SK-N-SH (cell line): ENCODE data around the gene DAB1. TPM values are rescaled to one million over a fixed set of nuclear protein-coding genes. Genes with fewer than 3 reads are reported as not detected.

ENCODE experiments used
- CTCF ChIA-PET: fragments of 300-600, 350-600 bp; formaldehyde crosslinking; extraction: SDS; loops from one replicate; lab custom pipeline; 2021; lab: Yijun Ruan, JAX
- POLR2A ChIA-PET: fragments of 350-600 bp; sonication (Branson Sonifier 250); formaldehyde crosslinking; extraction: SDS; loops from one replicate; lab custom pipeline; 2020; ENCODE audit warnings: antibody characterized with exemption, inconsistent platforms; lab: Yijun Ruan, JAX
- DNase-seq: peaks from one replicate; pipeline ENCODE4 v3.0.0; 2012
- H2AFZ ChIP-seq: fragments of 200-600 bp; sonication (generic); 2 replicates; pipeline ENCODE4 v1.8.1; 2016; ENCODE audit warnings: antibody characterized with exemption, mild to moderate bottlenecking, low read depth
- H3F3A ChIP-seq: fragments of 200-600 bp; sonication (generic); replicated peaks from 2 replicates; pipeline ENCODE3; 2016; ENCODE audit warnings: antibody characterized with exemption, mild to moderate bottlenecking; ENCODE audit not compliant: insufficient read depth
- H3K27ac ChIP-seq, 2 experiments: fragments of 200-500 bp in 1 of 2; fragments of 200-600 bp in 1 of 2; sonication (Bioruptor generic) in 1 of 2; sonication (generic), shearing (Covaris generic) in 1 of 2; 2 replicates each; pipeline versions ENCODE4 v1.5.1 to v1.6.1; 2014 to 2016; ENCODE audit warnings: low read depth in 2 of 2, inconsistent platforms in 1 of 2, low read length in 1 of 2, mild to moderate bottlenecking in 1 of 2, mixed read lengths in 1 of 2
- H3K27me3 ChIP-seq: fragments of 200-600 bp; sonication (generic), shearing (Covaris generic); 2 replicates; pipeline ENCODE4 v1.6.1; 2016; ENCODE audit warnings: mixed run types; ENCODE audit not compliant: insufficient read depth
- H3K36me3 ChIP-seq, 2 experiments: fragments of 200-500 bp in 1 of 2; fragments of 200-600 bp in 1 of 2; sonication (Bioruptor generic) in 1 of 2; sonication (generic) in 1 of 2; replicated peaks in 1 of 2; 2 replicates each; pipeline versions ENCODE3 to v1.5.1; 2014 to 2016; ENCODE audit warnings: low read length in 1 of 2, mild to moderate bottlenecking in 1 of 2; ENCODE audit not compliant: insufficient read depth in 2 of 2, control insufficient read depth in 1 of 2
- H3K4me1 ChIP-seq, 2 experiments: fragments of 200-500 bp in 1 of 2; fragments of 200-600 bp in 1 of 2; sonication (Bioruptor generic) in 1 of 2; sonication (generic), shearing (Covaris generic) in 1 of 2; 2 replicates each; pipeline versions ENCODE4 v1.5.1 to v1.6.1; 2014 to 2016; ENCODE audit warnings: low read depth in 1 of 2, low read length in 1 of 2, mixed run types in 1 of 2; ENCODE audit not compliant: insufficient read depth in 2 of 2, control insufficient read depth in 1 of 2
- H3K4me2 ChIP-seq: fragments of 200-600 bp; sonication (generic), shearing (Covaris generic); 2 replicates; pipeline ENCODE4 v1.6.1; 2017; ENCODE audit warnings: mixed run types
- H3K4me3 ChIP-seq, 2 experiments: fragments of 200-500 bp in 1 of 2; fragments of 200-600 bp in 1 of 2; sonication (Bioruptor generic) in 1 of 2; sonication (generic), shearing (Covaris generic) in 1 of 2; 2 replicates each; pipeline versions ENCODE4 v1.5.1 to v1.8.1; 2014 to 2016; ENCODE audit warnings: low read depth in 2 of 2, inconsistent platforms in 1 of 2, low read length in 1 of 2, mild to moderate bottlenecking in 1 of 2, mixed read lengths in 1 of 2, moderate library complexity in 1 of 2
- H3K79me2 ChIP-seq: fragments of 200-600 bp; sonication (generic); 2 replicates; pipeline ENCODE4 v1.8.1; 2017; ENCODE audit warnings: mild to moderate bottlenecking; ENCODE audit not compliant: insufficient read depth
- H3K9ac ChIP-seq: fragments of 200-600 bp; sonication (generic); 2 replicates; pipeline ENCODE4 v1.6.1; 2017; ENCODE audit warnings: mixed run types
- H3K9me2 ChIP-seq: fragments of 200-600 bp; sonication (generic); 2 replicates; pipeline ENCODE4 v1.6.1; 2017; ENCODE audit warnings: mixed run types
- H3K9me3 ChIP-seq: fragments of 200-600 bp; sonication (generic); 2 replicates; pipeline ENCODE4 v1.6.1; 2017; ENCODE audit warnings: mixed run types, mild to moderate bottlenecking, moderate library complexity
- H4K20me1 ChIP-seq: fragments of 200-600 bp; sonication (generic); 2 replicates; pipeline ENCODE4 v1.6.1; 2017; ENCODE audit warnings: mild to moderate bottlenecking, mixed run types; ENCODE audit not compliant: insufficient read depth
- ELF1 ChIP-seq: IDR thresholded peaks from 2 replicates; pipeline ENCODE4 v1.4.0; 2012
- EP300 ChIP-seq, 2 experiments: IDR thresholded peaks; 2 replicates each; pipeline versions ENCODE4 v1.4.0 to v1.6.1; 2012; ENCODE audit warnings: borderline replicate concordance in 1 of 2, low read depth in 1 of 2, low read length in 1 of 2
- FOSL2 ChIP-seq: IDR thresholded peaks from 2 replicates; pipeline ENCODE4 v1.4.0; 2012; ENCODE audit warnings: low read depth, mild to moderate bottlenecking, moderate library complexity, borderline replicate concordance
- GABPA ChIP-seq: IDR thresholded peaks from 2 replicates; pipeline ENCODE4 v1.4.0; 2012; ENCODE audit warnings: low read depth, mild to moderate bottlenecking
- MXI1 ChIP-seq: IDR thresholded peaks from 2 replicates; pipeline ENCODE4 v1.6.1; 2012; ENCODE audit warnings: mild to moderate bottlenecking, low read depth, low read length, improper control_type of control experiment
- RAD21 ChIP-seq: IDR thresholded peaks from 2 replicates; pipeline ENCODE4 v1.6.1; 2012; ENCODE audit warnings: mild to moderate bottlenecking, low read length
- RCOR1 ChIP-seq: fragments of 150-350 bp; IDR thresholded peaks from 2 replicates; pipeline ENCODE4 v1.6.1; 2017; ENCODE audit warnings: antibody characterized with exemption, low read length
- REST ChIP-seq: IDR thresholded peaks from 2 replicates; pipeline ENCODE4 v1.6.1; 2012; ENCODE audit warnings: mild to moderate bottlenecking, low read depth, low read length, moderate library complexity
- SIN3A ChIP-seq: IDR thresholded peaks from 2 replicates; pipeline ENCODE4 v1.6.1; 2012; ENCODE audit warnings: low read depth, mild to moderate bottlenecking, low read length, moderate library complexity, borderline replicate concordance
- TAF1 ChIP-seq: IDR thresholded peaks from 2 replicates; pipeline ENCODE4 v1.6.1; 2012; ENCODE audit warnings: low read depth, mild to moderate bottlenecking, low read length, moderate library complexity, borderline replicate concordance
- TCF12 ChIP-seq: IDR thresholded peaks from 2 replicates; pipeline ENCODE4 v1.4.0; 2012
- TEAD4 ChIP-seq: IDR thresholded peaks from 2 replicates; pipeline ENCODE4 v1.4.0; 2012; ENCODE audit warnings: mild to moderate bottlenecking, borderline replicate concordance; ENCODE audit not compliant: insufficient read depth
- USF2 ChIP-seq: fragments of 150-350 bp; IDR thresholded peaks from 2 replicates; pipeline ENCODE4 v1.6.1; 2017; ENCODE audit warnings: antibody characterized with exemption, low read length, low read depth, borderline replicate concordance
- ZBTB33 ChIP-seq: IDR thresholded peaks from 2 replicates; pipeline ENCODE4 v1.4.0; 2012; ENCODE audit warnings: low read depth, borderline replicate concordance
- WGBS: methylation state at CpG from one replicate; pipeline ENCODE4 v1.1.6; 2017; ENCODE audit warnings: low lambda C conversion rate; 5-methylcytosine and 5-hydroxymethylcytosine counted together
- polyA plus RNA-seq, 3 experiments: library from polyadenylated mRNA; depleted of rRNA; stranded (reverse); fragments of >200 nt; gene quantifications; 2 replicates each; pipeline ENCODE4 v1.2.3, GENCODE V29; 2012
- TF ChIP-seq, protein P1 (sequence below): IDR thresholded peaks from 2 replicates; pipeline ENCODE4 v1.4.0; 2012; ENCODE audit warnings: low read depth, borderline replicate concordance
- TF ChIP-seq, protein P2 (sequence below): fragments of 150-350 bp; IDR thresholded peaks from 2 replicates; pipeline ENCODE4 v1.6.1; 2016; ENCODE audit warnings: mild to moderate bottlenecking, low read depth, low read length

The DAB1 gene
- polyA plus RNA-seq, 1 of the 3 experiments (the other 2 are of a cell fraction) = 2.9 TPM

DNA sequence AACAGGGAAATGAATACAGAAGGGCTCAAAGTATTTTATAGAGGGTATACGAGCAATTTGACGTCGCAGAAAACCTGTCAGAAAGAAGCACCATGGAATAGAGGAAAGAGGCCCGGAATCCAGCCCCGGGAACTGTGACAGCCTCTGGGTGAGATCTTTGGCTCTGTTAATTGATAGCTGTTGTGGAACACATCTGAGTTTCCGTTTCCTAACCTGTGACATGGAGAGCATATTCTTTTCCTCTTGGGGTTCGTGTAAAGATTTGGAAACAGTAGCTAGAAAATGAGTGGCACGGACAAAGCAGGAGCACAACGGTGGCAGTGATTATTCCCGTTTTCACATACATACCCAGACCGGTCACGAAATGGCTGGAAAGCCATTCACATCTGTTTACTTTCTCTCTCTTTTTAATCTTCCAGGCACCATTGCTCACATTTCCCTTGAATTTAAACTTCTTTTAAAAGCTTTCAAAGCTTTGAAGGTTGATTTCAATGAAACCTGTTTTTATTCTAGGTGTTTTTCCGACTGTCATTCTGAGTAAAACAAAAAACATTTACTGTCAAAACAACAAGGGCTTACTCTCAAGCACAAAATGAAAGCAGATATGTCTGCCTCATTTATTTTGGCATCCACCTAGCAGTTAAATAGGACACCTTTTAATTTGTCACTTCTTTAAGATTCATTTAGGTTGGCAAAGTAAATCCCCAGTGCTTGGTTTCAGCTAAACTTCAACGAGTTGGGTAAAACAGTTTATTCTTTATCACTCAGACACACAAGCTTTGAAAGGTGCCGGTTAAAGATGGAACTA, 431.3 kb downstream of the DAB1 start:
- H3K4me1 ChIP-seq = no peaks in the 10 kb centered on the region
- ChIA-PET CTCF (interaction anchor here (0.6 to 1.0 kb wide), 3 partner anchors 16 to 160 kb away, joined by 3 read pairs; no protein-coding TSS in a partner anchor), POLR2A (no interaction called here)
- DNase-seq = no peak
- no peaks in the 10 kb centered on the region for H4K20me1 ChIP-seq
- H3K4me3 ChIP-seq = no peak overlapping the region
- no peak overlapping the region for H3K9ac ChIP-seq
- TF ChIP-seq FOSL2 (no peak), RCOR1 (no peak), TAF1 (no peak), EP300 (IDR thresholded peaks at IDR 0.05; ENCODE audit: borderline replicate concordance in 1 of 2, low read depth in 1 of 2, low read length in 1 of 2) (no peak), TEAD4 (no peak), MXI1 (no peak), ELF1 (no peak), SIN3A (no peak)
- H3K27me3 ChIP-seq = no peaks in the 10 kb centered on the region
- H2AFZ ChIP-seq = no peak overlapping the region
- H3K79me2 ChIP-seq = no peaks in the 10 kb centered on the region
- no peaks in the 10 kb centered on the region for H3K9me3 ChIP-seq
- H3K9me2 ChIP-seq = no peaks in the 10 kb centered on the region
- H3F3A ChIP-seq = no peaks in the 10 kb centered on the region
- H3K4me2 ChIP-seq = no peak overlapping the region
- no peak overlapping the region for H3K27ac ChIP-seq
- no peaks in the 10 kb centered on the region for H3K36me3 ChIP-seq
- WGBS = 76% methylated on average over 15 of the region's 15 CpGs

DNA sequence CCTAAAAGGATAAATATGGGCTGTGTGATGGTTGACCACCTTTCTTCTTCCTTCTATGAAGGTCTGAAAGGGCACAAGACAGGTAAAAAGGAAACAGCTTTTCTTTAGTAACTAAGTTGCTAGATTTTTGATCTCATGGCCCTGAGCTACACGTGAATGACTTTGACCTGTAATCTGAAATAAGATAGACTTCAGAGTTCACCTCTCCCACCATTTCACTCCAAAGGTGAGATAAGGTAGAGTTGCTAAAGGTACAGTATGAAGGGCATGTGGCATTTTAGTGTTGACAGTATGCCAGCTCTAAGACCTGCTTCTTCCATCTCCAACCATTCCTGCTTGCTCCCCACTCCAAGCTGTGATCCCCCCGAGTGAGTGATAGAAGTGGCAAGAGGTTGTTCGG, 432.3 kb downstream of the DAB1 start:
- Histone ChIP-seq H4K20me1 (no peaks in the 10 kb centered on the region), H3K36me3 (no peaks in the 10 kb centered on the region), H3K9me2 (no peaks in the 10 kb centered on the region), H3F3A (no peaks in the 10 kb centered on the region), H3K4me1 (no peaks in the 10 kb centered on the region), H3K27me3 (no peaks in the 10 kb centered on the region), H2AFZ (no peak overlapping the region), H3K79me2 (no peaks in the 10 kb centered on the region), H3K4me3 (no peak overlapping the region), H3K4me2 (no peak overlapping the region), H3K27ac (no peak overlapping the region), H3K9ac (no peak overlapping the region), H3K9me3 (no peaks in the 10 kb centered on the region)
- ChIA-PET POLR2A (no interaction called here), CTCF (no interaction called here)
- WGBS = 81% methylated on average over 3 of the region's 3 CpGs
- DNase-seq = no peak
- TF ChIP-seq GABPA = no peak
- TF ChIP-seq RAD21 = no peak
- TF ChIP-seq REST = no peak
- no peak for TF ChIP-seq TCF12
- TF ChIP-seq, protein P1, sequence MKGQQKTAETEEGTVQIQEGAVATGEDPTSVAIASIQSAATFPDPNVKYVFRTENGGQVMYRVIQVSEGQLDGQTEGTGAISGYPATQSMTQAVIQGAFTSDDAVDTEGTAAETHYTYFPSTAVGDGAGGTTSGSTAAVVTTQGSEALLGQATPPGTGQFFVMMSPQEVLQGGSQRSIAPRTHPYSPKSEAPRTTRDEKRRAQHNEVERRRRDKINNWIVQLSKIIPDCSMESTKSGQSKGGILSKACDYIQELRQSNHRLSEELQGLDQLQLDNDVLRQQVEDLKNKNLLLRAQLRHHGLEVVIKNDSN = no peak
- no peak for TF ChIP-seq TAF1
- TF ChIP-seq, protein P2, sequence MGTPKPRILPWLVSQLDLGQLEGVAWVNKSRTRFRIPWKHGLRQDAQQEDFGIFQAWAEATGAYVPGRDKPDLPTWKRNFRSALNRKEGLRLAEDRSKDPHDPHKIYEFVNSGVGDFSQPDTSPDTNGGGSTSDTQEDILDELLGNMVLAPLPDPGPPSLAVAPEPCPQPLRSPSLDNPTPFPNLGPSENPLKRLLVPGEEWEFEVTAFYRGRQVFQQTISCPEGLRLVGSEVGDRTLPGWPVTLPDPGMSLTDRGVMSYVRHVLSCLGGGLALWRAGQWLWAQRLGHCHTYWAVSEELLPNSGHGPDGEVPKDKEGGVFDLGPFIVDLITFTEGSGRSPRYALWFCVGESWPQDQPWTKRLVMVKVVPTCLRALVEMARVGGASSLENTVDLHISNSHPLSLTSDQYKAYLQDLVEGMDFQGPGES = no peak
- TF ChIP-seq USF2 = no peak
- no peak for TF ChIP-seq RCOR1
- no peak for TF ChIP-seq ZBTB33
- TF ChIP-seq TEAD4 = no peak
- TF ChIP-seq MXI1 = no peak
